Prostate gland (tissue), 2 donors: Measurements from ENCODE around the gene VDR. TPM values are rescaled to one million over a fixed set of nuclear protein-coding genes. Genes with fewer than 3 reads are reported as not detected.

Source experiments
- DNase-seq: peaks from one replicate; pipeline ENCODE4 v3.0.0-alpha.2; 2019; ENCODE audit warnings: low spot score
- H3K27ac ChIP-seq, 2 donors: fragments of 200-600 bp; sonication (generic); 2 replicates each; pipeline ENCODE4 v1.5.1; 2017 to 2019
- H3K27me3 ChIP-seq: fragments of 200-600 bp; sonication (generic); replicated peaks from 2 replicates; pipeline ENCODE4 v1.5.1; 2019; ENCODE audit not compliant: insufficient read depth
- H3K36me3 ChIP-seq, 2 donors: fragments of 200-600 bp; sonication (generic); 1 replicate in 1 of 2; 2 replicates in 1 of 2; pipeline versions ENCODE4 v1.5.1 to v1.8.1; 2017 to 2019
- H3K4me1 ChIP-seq: fragments of 200-600 bp; sonication (generic); replicated peaks from 2 replicates; pipeline ENCODE4 v1.5.1; 2019
- H3K4me3 ChIP-seq, 2 donors: fragments of 200-600 bp; sonication (generic); 2 replicates each; pipeline ENCODE4 v1.5.1; 2017 to 2019
- H3K9me3 ChIP-seq: fragments of 200-600 bp; sonication (generic); 2 replicates; pipeline ENCODE4 v1.5.1; 2017
- CTCF ChIP-seq, 4 experiments: fragments of 200-600 bp in 2 of 4; fragments of 450-650 bp in 2 of 4; sonication (generic) in 2 of 4; IDR thresholded peaks; 1 replicate in 3 of 4; 2 replicates in 1 of 4; pipeline ENCODE4 v1.5.1; 2016 to 2019; ENCODE audit warnings: antibody characterized with exemption in 4 of 4, mild to moderate bottlenecking in 2 of 4, moderate library complexity in 2 of 4
- POLR2A ChIP-seq: fragments of 450-650 bp; IDR thresholded peaks from one replicate; pipeline ENCODE4 v1.6.1; 2016; ENCODE audit warnings: antibody characterized with exemption, mild to moderate bottlenecking
- POLR2AphosphoS5 ChIP-seq: sonication (generic); formaldehyde crosslinking; IDR thresholded peaks from one replicate; pipeline ENCODE4 v1.6.1; 2017; ENCODE audit warnings: antibody characterized with exemption
- WGBS: methylation state at CpG from one replicate; pipeline ENCODE4 v1.1.5; 2018; 5-methylcytosine and 5-hydroxymethylcytosine counted together
- intact Hi-C: fragments of 100-400 bp; cut with DNase I; formaldehyde crosslinking; loops from one replicate; pipeline ENCODE4 v1.14.2; 2022
- total RNA-seq, 2 donors: library from RNA; depleted of rRNA; stranded (reverse); fragments of >200 nt; gene quantifications; one replicate each; pipeline ENCODE4 v1.1.0, GENCODE V29; 2016

VDR gene
- total RNA-seq, 2 donors from 2014 or later, result 3.4 to 4.3 TPM

GRCh38 chr12:47881826-47882427 lies 22.9 kb downstream of the VDR start:
- DNase-seq, result no peak
- H3K27ac ChIP-seq, result no peak overlapping the region
- WGBS, result 79% methylated on average over 8 of the region's 8 CpGs
- intact Hi-C loops, result no loop called here
- no peak overlapping the region for H3K4me3 ChIP-seq
- no peaks in the 10 kb centered on the region for H3K27me3 ChIP-seq
- no peaks in the 10 kb centered on the region for H3K4me1 ChIP-seq
- H3K9me3 ChIP-seq, result no peaks in the 10 kb centered on the region
- H3K36me3 ChIP-seq, result no peaks in the 10 kb centered on the region
- TF ChIP-seq POLR2AphosphoS5 (no peak), CTCF (IDR thresholded peaks at IDR 0.05) (no peak)

GRCh38 chr12:47881051-47881450 lies 23.7 kb downstream of the VDR start:
- no peaks in the 10 kb centered on the region for H3K4me1 ChIP-seq
- no peak overlapping the region for H3K27ac ChIP-seq
- DNase-seq, result no peak
- 100% methylated on average over 2 of the region's 2 CpGs for WGBS
- no peaks in the 10 kb centered on the region for H3K36me3 ChIP-seq
- intact Hi-C loops, result no loop called here
- no peaks in the 10 kb centered on the region for H3K27me3 ChIP-seq
- no peak for TF ChIP-seq CTCF (IDR thresholded peaks at IDR 0.05)
- no peak for TF ChIP-seq POLR2AphosphoS5
- TF ChIP-seq POLR2A, result no peak
- no peak overlapping the region for H3K4me3 ChIP-seq
- H3K9me3 ChIP-seq, result no peaks in the 10 kb centered on the region

GRCh38 chr12:47878918-47879481 lies 25.8 kb downstream of the VDR start:
- Histone ChIP-seq H3K27me3 (no peaks in the 10 kb centered on the region), H3K27ac (no peak overlapping the region), H3K9me3 (no peaks in the 10 kb centered on the region), H3K4me3 (no peak overlapping the region), H3K36me3 (no peaks in the 10 kb centered on the region), H3K4me1 (no peaks in the 10 kb centered on the region)
- WGBS, result 89% methylated on average over 10 of the region's 10 CpGs
- no peak for DNase-seq
- intact Hi-C loops, result no loop called here
- TF ChIP-seq POLR2AphosphoS5 (no peak), POLR2A (no peak), CTCF (IDR thresholded peaks at IDR 0.05) (no peak)

- TF ChIP-seq POLR2A (no peak), POLR2AphosphoS5 (no peak), CTCF (IDR thresholded peaks at IDR 0.05) (no peak)
- H3K9me3 ChIP-seq, result no peaks in the 10 kb centered on the region
- DNase-seq, result no peak
- 95% methylated on average over 7 of the region's 7 CpGs for WGBS
- no peak overlapping the region for H3K27ac ChIP-seq
- H3K27me3 ChIP-seq, result no peaks in the 10 kb centered on the region
- H3K4me3 ChIP-seq, result no peak overlapping the region
- no peaks in the 10 kb centered on the region for H3K36me3 ChIP-seq
- H3K4me1 ChIP-seq, result no peaks in the 10 kb centered on the region
- intact Hi-C loops, result no loop called here
Observed at GRCh38 chr12:47878293-47878917, 26.4 kb downstream of the VDR start.

GRCh38 chr12:47877081-47877480 lies 27.7 kb downstream of the VDR start:
- intact Hi-C loops, result no loop called here
- 73% methylated on average over 4 of the region's 4 CpGs for WGBS
- Histone ChIP-seq H3K4me1 (no peaks in the 10 kb centered on the region), H3K4me3 (no peak overlapping the region), H3K9me3 (no peaks in the 10 kb centered on the region), H3K27ac (no peak overlapping the region), H3K27me3 (no peaks in the 10 kb centered on the region), H3K36me3 (no peaks in the 10 kb centered on the region)
- TF ChIP-seq POLR2A (no peak), CTCF (IDR thresholded peaks at IDR 0.05) (no peak), POLR2AphosphoS5 (no peak)
- DNase-seq, result no peak
